ENCODE data around the gene ATP9B.
A peak's percentile ranks its signal among the peaks of the same experiment; 100 is the strongest.

Gene ATP9B

GRCh38 chr18:79389689-79390088, 320.5 kb downstream of the ATP9B start:
- TF ChIP-seq, protein P1, sequence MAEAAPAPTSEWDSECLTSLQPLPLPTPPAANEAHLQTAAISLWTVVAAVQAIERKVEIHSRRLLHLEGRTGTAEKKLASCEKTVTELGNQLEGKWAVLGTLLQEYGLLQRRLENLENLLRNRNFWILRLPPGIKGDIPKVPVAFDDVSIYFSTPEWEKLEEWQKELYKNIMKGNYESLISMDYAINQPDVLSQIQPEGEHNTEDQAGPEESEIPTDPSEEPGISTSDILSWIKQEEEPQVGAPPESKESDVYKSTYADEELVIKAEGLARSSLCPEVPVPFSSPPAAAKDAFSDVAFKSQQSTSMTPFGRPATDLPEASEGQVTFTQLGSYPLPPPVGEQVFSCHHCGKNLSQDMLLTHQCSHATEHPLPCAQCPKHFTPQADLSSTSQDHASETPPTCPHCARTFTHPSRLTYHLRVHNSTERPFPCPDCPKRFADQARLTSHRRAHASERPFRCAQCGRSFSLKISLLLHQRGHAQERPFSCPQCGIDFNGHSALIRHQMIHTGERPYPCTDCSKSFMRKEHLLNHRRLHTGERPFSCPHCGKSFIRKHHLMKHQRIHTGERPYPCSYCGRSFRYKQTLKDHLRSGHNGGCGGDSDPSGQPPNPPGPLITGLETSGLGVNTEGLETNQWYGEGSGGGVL (tag by site-specific recombination; IDR thresholded peaks at IDR 0.05) = peak; percentile 61
- no peak for TF ChIP-seq ZNF112 (tag by site-specific recombination; IDR thresholded peaks at IDR 0.05)
- TF ChIP-seq, protein P2, sequence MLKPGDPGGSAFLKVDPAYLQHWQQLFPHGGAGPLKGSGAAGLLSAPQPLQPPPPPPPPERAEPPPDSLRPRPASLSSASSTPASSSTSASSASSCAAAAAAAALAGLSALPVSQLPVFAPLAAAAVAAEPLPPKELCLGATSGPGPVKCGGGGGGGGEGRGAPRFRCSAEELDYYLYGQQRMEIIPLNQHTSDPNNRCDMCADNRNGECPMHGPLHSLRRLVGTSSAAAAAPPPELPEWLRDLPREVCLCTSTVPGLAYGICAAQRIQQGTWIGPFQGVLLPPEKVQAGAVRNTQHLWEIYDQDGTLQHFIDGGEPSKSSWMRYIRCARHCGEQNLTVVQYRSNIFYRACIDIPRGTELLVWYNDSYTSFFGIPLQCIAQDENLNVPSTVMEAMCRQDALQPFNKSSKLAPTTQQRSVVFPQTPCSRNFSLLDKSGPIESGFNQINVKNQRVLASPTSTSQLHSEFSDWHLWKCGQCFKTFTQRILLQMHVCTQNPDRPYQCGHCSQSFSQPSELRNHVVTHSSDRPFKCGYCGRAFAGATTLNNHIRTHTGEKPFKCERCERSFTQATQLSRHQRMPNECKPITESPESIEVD (tag by site-specific recombination; IDR thresholded peaks at IDR 0.05) = no peak
- Histone ChIP-seq H3K4me1 (ENCODE audit: control insufficient read depth, insufficient read depth, low read length) (peaks cover 2% of the 10 kb centered on the region; the same call in 1 of the 2 replicates), H3K36me3 (ENCODE audit: control insufficient read depth in 2 of 2, insufficient read depth in 1 of 2, low read length in 2 of 2) (no peaks in the 10 kb centered on the region), H3K27ac (ENCODE audit: extremely low read depth, low read depth, low read length) (no peak overlapping the region), H3K4me3 (ENCODE audit: low read depth, low read length) (no peak overlapping the region), H3K9me3 (ENCODE audit: control insufficient read depth, insufficient read depth, low read depth, low read length) (no peaks in the 10 kb centered on the region)
- POLR2A ChIA-PET = interaction anchor here (1.6 kb wide), 1 partner anchor 14 kb away, joined by 3 read pairs; no protein-coding TSS in a partner anchor
- CTCF ChIA-PET = interaction anchor here (0.7 to 2.4 kb wide), 5 partner anchors 9 to 359 kb away, joined by 3 to 26 read pairs (median 4); no protein-coding TSS in a partner anchor

DNA sequence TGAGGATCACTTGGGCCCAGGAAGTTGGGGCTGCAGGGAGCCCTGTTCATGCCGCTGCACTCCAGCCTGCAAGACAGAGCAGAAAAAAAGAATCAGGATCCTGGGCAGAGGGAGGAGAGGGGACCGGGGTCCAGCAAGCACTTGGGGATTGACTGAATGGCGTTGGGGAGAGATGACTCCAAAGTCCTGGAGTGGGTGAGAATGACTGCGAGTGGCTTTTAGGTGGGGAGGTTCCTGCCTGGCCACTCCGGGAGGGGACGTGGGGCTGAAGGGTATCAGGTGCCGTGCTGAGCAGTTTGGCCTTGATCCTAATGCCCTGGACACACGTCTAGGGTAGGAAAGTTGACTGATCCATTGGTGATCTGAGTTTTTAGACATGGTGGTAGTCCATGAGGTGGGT, 323.0 kb downstream of the ATP9B start:
- no peak overlapping the region for H3K27ac ChIP-seq (ENCODE audit: extremely low read depth, low read depth, low read length)
- ChIA-PET CTCF (interaction anchor here (2.1 to 2.4 kb wide), 2 partner anchors 11 to 12 kb away, joined by 11 to 26 read pairs; no protein-coding TSS in a partner anchor), POLR2A (interaction anchor here (0.7 kb wide), 1 partner anchor 20 kb away, joined by 6 read pairs; no protein-coding TSS in a partner anchor)
- H3K4me1 ChIP-seq (ENCODE audit: control insufficient read depth, insufficient read depth, low read length) = peaks cover 6% of the 10 kb centered on the region; the same call in 1 of the 2 replicates
- no peaks in the 10 kb centered on the region for H3K9me3 ChIP-seq (ENCODE audit: control insufficient read depth, insufficient read depth, low read depth, low read length)
- H3K36me3 ChIP-seq (ENCODE audit: control insufficient read depth in 2 of 2, insufficient read depth in 1 of 2, low read length in 2 of 2) = no peaks in the 10 kb centered on the region
- no peak overlapping the region for H3K4me3 ChIP-seq (ENCODE audit: low read depth, low read length)
- TF ChIP-seq ZNF23 (tag by site-specific recombination; IDR thresholded peaks at IDR 0.05; ENCODE audit: borderline replicate concordance) = no peak
- TF ChIP-seq BCL6B (tag by site-specific recombination; IDR thresholded peaks at IDR 0.05) = no peak

DNA sequence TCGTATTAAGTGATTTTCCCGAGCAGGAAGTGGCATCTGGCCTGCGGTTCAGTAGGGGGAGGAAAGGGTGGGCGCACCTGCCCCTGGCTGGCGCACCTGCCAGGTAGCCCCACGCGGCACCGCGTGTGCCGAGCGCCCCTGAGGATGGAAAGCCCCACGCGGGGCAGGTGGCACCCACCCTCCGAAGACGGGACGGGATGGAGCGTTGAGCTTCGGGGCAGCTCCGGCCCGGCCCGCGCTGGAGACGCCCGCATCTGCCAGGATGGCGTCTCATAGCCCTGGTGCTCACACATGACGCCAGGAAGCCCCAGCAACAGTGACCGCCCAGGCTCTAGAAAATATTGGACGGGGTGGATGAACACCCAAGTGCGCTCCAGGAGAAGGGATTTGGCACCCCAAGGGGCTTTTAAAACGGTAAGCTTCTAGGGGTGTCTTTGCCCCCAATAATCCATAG, 324.0 kb downstream of the ATP9B start:
- no peaks in the 10 kb centered on the region for H3K36me3 ChIP-seq (ENCODE audit: control insufficient read depth in 2 of 2, insufficient read depth in 1 of 2, low read length in 2 of 2)
- no peaks in the 10 kb centered on the region for H3K9me3 ChIP-seq (ENCODE audit: control insufficient read depth, insufficient read depth, low read depth, low read length)
- H3K4me1 ChIP-seq (ENCODE audit: control insufficient read depth, insufficient read depth, low read length) = peaks cover 6% of the 10 kb centered on the region; the same call in 1 of the 2 replicates
- H3K27ac ChIP-seq (ENCODE audit: extremely low read depth, low read depth, low read length) = no peak overlapping the region
- ChIA-PET POLR2A (interaction anchor here (0.9 kb wide), 1 partner anchor 85 kb away, joined by 3 read pairs; no protein-coding TSS in a partner anchor), CTCF (interaction anchor here (0.6 to 2.1 kb wide), 5 partner anchors 9 to 841 kb away, joined by 3 to 11 read pairs (median 5); no protein-coding TSS in a partner anchor)
- H3K4me3 ChIP-seq (ENCODE audit: low read depth, low read length) = peak overlapping the region; percentile 26; the same call in 1 of the 2 replicates
- TF ChIP-seq REST (tag by site-specific recombination; IDR thresholded peaks at IDR 0.05) (no peak), REPIN1 (tag by site-specific recombination; IDR thresholded peaks at IDR 0.05; ENCODE audit: low read depth) (no peak), GLIS1 (tag by site-specific recombination; IDR thresholded peaks at IDR 0.05) (no peak), ZBTB7A (tag by site-specific recombination; IDR thresholded peaks at IDR 0.05; ENCODE audit: low read depth) (no peak)

Measured in HEK293 (cell line).